Measurements from ENCODE around the gene CBX6. TPM values are rescaled to one million over a fixed set of nuclear protein-coding genes. Genes with fewer than 3 reads are reported as not detected.

CBX6 gene
- total RNA-seq, 1 donor from 2014 or later = 159 TPM

GRCh38 chr22:38844315-38845003, 27.6 kb downstream of the CBX6 start:
- Histone ChIP-seq H3K9me3 (no peaks in the 10 kb centered on the region), H3K27ac (peak overlapping the region; percentile 88 to 92), H3K36me3 (no peaks in the 10 kb centered on the region), H3K4me3 (peak overlapping the region; percentile 79 to 94), H3K4me1 (peaks cover 0 to 29% of the 10 kb centered on the region in 2 donors), H3K27me3 (no peaks in the 10 kb centered on the region)
- no peak for DNase-seq (ENCODE audit: low spot score in 2 of 2)
- no peak for TF ChIP-seq CTCF (IDR thresholded peaks at IDR 0.05)
- intact Hi-C loops (cut with DNase I) = no loop called here

GRCh38 chr22:38843657-38844314, 28.2 kb downstream of the CBX6 start, which contains the start of gene NPTXR:
TSS of gene NPTXR (minus strand) at chr22:38844028.
- intact Hi-C loops (cut with DNase I) = loop anchor here (2.0 kb wide), 2 partner anchors 49 to 75 kb away; partner anchors contain the start of gene DNAL4
- no peaks in the 10 kb centered on the region for H3K9me3 ChIP-seq

GRCh38 chr22:38843201-38843656, 28.8 kb downstream of the CBX6 start:
- intact Hi-C loops (cut with DNase I) = loop anchor here (2.0 kb wide), 2 partner anchors 48 to 74 kb away; partner anchors contain the start of gene DNAL4
- peak in 2 of 3 experiments; percentile 25 to 54 for TF ChIP-seq CTCF (IDR thresholded peaks at IDR 0.05)
- no peaks in the 10 kb centered on the region for H3K27me3 ChIP-seq

More at GRCh38 chr22:38843657-38844314, 28.2 kb downstream of the CBX6 start, which contains the start of gene NPTXR:
- no peaks in the 10 kb centered on the region for H3K27me3 ChIP-seq
- TF ChIP-seq CTCF (IDR thresholded peaks at IDR 0.05) = no peak
- DNase-seq (ENCODE audit: low spot score in 2 of 2) = peak in 1 of 2 donors; percentile 79
- H3K27ac ChIP-seq = peak within 1 kb of the TSS; percentile 89 to 92
- peaks cover 0 to 29% of the 10 kb centered on the region in 2 donors for H3K4me1 ChIP-seq
- peak within 1 kb of the TSS; percentile 79 to 94 for H3K4me3 ChIP-seq
- H3K36me3 ChIP-seq = no peaks in the 10 kb centered on the region

GRCh38 chr22:38842512-38843200, 29.4 kb downstream of the CBX6 start:
- Histone ChIP-seq H3K4me3 (peak overlapping the region; percentile 79 to 94), H3K27me3 (no peaks in the 10 kb centered on the region), H3K36me3 (no peaks in the 10 kb centered on the region), H3K4me1 (peaks cover 0 to 29% of the 10 kb centered on the region in 2 donors), H3K9me3 (no peaks in the 10 kb centered on the region), H3K27ac (peak overlapping the region; percentile 79 to 89)
- DNase-seq (ENCODE audit: low spot score in 2 of 2) = no peak
- intact Hi-C loops (cut with DNase I) = loop anchor here (2.0 kb wide), 2 partner anchors 48 to 74 kb away; partner anchors contain the start of gene DNAL4
- no peak for TF ChIP-seq CTCF (IDR thresholded peaks at IDR 0.05)

More at GRCh38 chr22:38843201-38843656, 28.8 kb downstream of the CBX6 start:
- no peaks in the 10 kb centered on the region for H3K36me3 ChIP-seq
- DNase-seq (ENCODE audit: low spot score in 2 of 2) = no peak
- peaks cover 0 to 29% of the 10 kb centered on the region in 2 donors for H3K4me1 ChIP-seq
- H3K27ac ChIP-seq = peak overlapping the region; percentile 79 to 89
- H3K9me3 ChIP-seq = no peaks in the 10 kb centered on the region
- H3K4me3 ChIP-seq = peak overlapping the region; percentile 79 to 94

GRCh38 chr22:38841635-38842034, 30.4 kb downstream of the CBX6 start:
- intact Hi-C loops (cut with DNase I) = loop anchor here (2.0 kb wide), 2 partner anchors 47 to 73 kb away; partner anchors contain the start of gene DNAL4
- H3K4me1 ChIP-seq = peaks cover 0 to 29% of the 10 kb centered on the region in 2 donors
- H3K27me3 ChIP-seq = no peaks in the 10 kb centered on the region
- H3K27ac ChIP-seq = no peak overlapping the region
- no peak for DNase-seq (ENCODE audit: low spot score in 2 of 2)
- TF ChIP-seq CTCF (IDR thresholded peaks at IDR 0.05) = no peak
- H3K4me3 ChIP-seq = peak overlapping the region in 1 of 2 donors; percentile 94
- no peaks in the 10 kb centered on the region for H3K9me3 ChIP-seq
- H3K36me3 ChIP-seq = no peaks in the 10 kb centered on the region
